Measurements from ENCODE around the gene COA7.

COA7 gene

DNA sequence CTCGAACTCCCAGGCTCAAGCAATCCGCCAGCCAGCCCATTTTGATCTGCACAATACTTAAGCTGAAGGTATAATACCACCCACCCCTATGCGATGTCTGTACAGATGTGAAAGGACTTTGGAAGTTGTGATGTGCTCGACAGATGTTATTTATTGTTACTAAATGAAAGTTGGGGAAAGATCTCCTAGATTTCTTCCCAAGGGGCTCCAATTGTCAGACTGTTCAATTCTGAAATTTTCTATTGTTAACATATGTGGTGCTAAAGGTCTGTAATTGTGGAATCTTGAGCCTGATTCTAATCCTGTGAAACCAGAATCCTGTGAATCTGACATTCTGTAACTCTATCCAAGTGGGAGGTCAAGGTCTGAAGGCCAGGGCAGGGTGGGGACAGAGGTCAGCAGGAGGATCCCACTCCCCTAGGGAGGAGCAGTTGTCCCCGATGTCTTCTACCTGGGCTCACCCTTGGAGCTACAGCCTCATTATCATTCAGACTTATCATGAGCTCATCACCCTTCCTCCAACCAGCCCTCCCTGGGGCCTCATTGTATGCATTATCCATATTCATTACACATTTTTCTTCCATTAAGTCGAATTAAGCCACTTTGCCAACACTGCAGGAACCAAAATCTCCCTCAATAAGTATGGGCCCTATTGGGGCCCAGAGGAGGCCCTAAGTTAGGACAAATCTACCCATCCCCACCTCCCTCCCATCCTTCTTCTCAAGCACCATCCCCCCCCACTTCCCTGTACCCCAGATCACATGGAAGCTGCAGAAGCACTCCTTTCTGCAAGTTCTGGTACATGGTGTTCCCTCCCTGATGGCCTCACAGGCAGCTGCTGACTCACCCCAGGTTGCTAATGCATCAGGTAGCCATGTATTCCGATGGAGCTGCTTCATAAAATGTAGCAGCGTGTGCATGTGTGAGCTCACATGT lies 32.9 kb downstream of the COA7 start:
- Histone ChIP-seq H3K9me3 (ENCODE audit: insufficient read depth, low read depth, low read length) (no peaks in the 10 kb centered on the region), H3K4me1 (ENCODE audit: insufficient read depth, low read length) (peaks cover 10% of the 10 kb centered on the region; the same call in 1 of the 2 replicates), H3K4me3 (ENCODE audit: low read length) (no peak overlapping the region), H3K36me3 (ENCODE audit: insufficient read depth, low read depth, low read length) (no peaks in the 10 kb centered on the region), H3K27me3 (ENCODE audit: insufficient read depth, low read length) (no peaks in the 10 kb centered on the region), H3K9ac (ENCODE audit: low read depth, low read length) (no peak overlapping the region; the same call in 1 of the 2 replicates), H3K27ac (ENCODE audit: low read length) (no peak overlapping the region)

DNA sequence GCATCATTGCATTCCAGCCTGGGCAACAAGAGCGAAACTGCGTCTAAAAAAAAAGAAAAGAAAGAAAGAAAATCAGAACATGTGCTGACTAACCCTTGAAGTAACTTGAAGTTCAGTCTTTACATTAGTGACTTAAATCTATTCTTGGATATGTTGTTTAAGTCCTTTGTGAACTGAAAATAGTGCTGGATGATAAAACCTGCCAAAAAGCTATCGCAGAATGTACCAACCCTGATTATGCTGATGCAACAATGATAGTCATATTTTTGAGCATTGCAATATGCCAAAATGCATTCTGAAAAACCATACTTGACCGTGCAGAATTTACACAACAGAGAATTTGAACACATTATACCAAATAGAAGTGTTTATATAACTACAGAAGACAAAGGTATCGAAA lies 34.4 kb downstream of the COA7 start:
- Histone ChIP-seq H3K4me1 (ENCODE audit: insufficient read depth, low read length) (peaks cover 23% of the 10 kb centered on the region), H3K4me3 (ENCODE audit: low read length) (no peak overlapping the region), H3K27ac (ENCODE audit: low read length) (no peak overlapping the region), H3K27me3 (ENCODE audit: insufficient read depth, low read length) (no peaks in the 10 kb centered on the region), H3K9ac (ENCODE audit: low read depth, low read length) (no peak overlapping the region), H3K36me3 (ENCODE audit: insufficient read depth, low read depth, low read length) (no peaks in the 10 kb centered on the region), H3K9me3 (ENCODE audit: insufficient read depth, low read depth, low read length) (no peaks in the 10 kb centered on the region)

DNA sequence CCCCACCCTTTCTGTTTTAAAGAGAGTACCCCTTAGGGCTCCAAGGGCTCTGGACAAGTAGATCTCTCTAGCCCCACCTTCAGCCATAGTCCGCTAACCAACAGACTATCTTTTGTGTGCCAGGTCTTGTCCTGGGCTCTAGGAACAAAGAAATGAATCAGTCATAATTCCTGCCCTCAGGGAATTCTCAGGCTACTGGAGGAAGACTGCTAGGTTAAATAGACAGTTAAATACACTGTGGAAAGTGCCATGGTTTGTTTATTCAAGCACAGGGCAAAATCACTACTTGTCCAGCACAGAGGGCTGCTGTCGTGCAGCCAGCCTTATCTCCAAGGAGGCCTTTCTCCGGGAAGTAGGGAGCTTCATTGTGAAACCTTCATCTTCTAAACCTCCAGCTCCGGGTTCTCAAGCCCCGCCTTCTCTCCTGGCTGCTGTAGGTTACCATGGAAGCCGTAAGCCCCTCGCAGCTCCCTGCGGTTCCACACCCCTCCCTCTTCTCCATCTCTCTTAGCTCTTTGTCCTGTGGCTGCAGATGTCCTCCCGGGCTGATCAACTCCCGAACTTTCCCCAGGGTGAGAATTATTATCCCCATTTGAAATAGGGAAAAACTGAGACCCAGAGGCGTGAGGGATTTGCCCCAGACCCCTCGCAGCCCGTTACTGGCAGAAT lies 35.4 kb downstream of the COA7 start:
- Histone ChIP-seq H3K4me3 (ENCODE audit: low read length) (peak overlapping the region; percentile 47), H3K27ac (ENCODE audit: low read length) (no peak overlapping the region), H3K27me3 (ENCODE audit: insufficient read depth, low read length) (no peaks in the 10 kb centered on the region), H3K9me3 (ENCODE audit: insufficient read depth, low read depth, low read length) (no peaks in the 10 kb centered on the region), H3K9ac (ENCODE audit: low read depth, low read length) (peak overlapping the region; percentile 52; the same call in 1 of the 2 replicates), H3K36me3 (ENCODE audit: insufficient read depth, low read depth, low read length) (no peaks in the 10 kb centered on the region), H3K4me1 (ENCODE audit: insufficient read depth, low read length) (peaks cover 23% of the 10 kb centered on the region)

DNA sequence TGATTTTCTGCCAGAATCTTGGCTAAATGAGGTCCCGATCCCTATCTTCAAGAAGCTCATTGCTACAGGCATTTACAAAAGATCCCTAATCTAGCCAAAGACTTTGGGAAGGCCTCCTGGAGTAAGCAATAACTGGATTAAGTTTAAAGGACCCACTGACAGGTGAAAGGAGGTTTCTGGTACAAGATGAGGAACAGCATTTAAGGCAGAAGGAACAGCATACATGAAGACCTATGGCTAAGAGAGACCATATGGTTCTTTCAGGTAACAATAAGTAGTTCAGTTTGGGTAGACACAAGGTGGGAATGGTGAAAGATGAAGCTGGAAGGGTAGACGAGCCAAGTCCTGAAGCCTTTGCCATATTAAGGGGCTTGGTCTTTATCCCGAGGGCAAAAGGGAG lies 37.3 kb downstream of the COA7 start:
- Histone ChIP-seq H3K9ac (ENCODE audit: low read depth, low read length) (peak overlapping the region; percentile 40; the same call in 1 of the 2 replicates), H3K4me3 (ENCODE audit: low read length) (peak overlapping the region; percentile 28; the same call in 1 of the 2 replicates), H3K4me1 (ENCODE audit: insufficient read depth, low read length) (peaks cover 20% of the 10 kb centered on the region), H3K27me3 (ENCODE audit: insufficient read depth, low read length) (no peaks in the 10 kb centered on the region), H3K9me3 (ENCODE audit: insufficient read depth, low read depth, low read length) (no peaks in the 10 kb centered on the region), H3K27ac (ENCODE audit: low read length) (peak overlapping the region; percentile 21), H3K36me3 (ENCODE audit: insufficient read depth, low read depth, low read length) (no peaks in the 10 kb centered on the region)

DNA sequence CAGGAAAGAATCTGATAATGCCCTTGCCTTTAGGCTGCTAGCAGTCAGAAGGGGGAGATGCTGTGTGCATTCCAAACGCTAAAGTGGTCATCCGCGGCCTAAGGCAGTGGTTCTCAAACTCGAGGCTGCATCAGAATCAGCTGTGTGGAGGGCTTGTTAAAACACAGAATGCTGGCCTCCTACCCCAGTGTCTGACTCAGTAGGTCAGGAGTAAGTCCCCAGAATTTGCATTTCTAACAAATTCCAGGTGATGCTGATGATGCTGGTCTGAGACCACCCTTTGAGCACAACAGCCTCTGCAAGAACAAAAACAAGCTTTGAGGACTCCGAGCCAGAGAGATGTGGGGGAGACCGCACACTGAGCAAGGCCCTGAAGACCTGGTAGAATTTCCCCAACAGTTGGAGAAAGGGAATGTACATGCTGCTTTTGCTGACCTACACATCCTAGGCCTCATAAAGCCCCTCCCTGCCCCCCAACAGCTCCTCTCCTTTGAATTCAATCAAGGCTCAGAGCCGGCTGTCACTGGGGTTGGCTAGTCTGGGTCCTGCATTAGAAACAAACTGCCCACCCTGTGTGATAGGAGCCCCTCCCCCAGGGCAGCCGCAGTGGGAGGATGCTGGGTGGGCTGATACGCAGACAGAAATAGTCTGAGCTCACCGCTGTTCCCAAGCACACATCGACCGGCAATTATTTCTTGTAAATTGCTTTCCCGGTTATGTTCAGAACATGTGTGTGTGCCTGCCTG lies 38.1 kb downstream of the COA7 start:
- no peaks in the 10 kb centered on the region for H3K36me3 ChIP-seq (ENCODE audit: insufficient read depth, low read depth, low read length)
- peak overlapping the region; percentile 28; the same call in 1 of the 2 replicates for H3K4me3 ChIP-seq (ENCODE audit: low read length)
- H3K4me1 ChIP-seq (ENCODE audit: insufficient read depth, low read length), result peaks cover 20% of the 10 kb centered on the region
- H3K27ac ChIP-seq (ENCODE audit: low read length), result peak overlapping the region; percentile 21
- no peaks in the 10 kb centered on the region for H3K27me3 ChIP-seq (ENCODE audit: insufficient read depth, low read length)
- peak overlapping the region; percentile 40; the same call in 1 of the 2 replicates for H3K9ac ChIP-seq (ENCODE audit: low read depth, low read length)
- no peaks in the 10 kb centered on the region for H3K9me3 ChIP-seq (ENCODE audit: insufficient read depth, low read depth, low read length)

DNA sequence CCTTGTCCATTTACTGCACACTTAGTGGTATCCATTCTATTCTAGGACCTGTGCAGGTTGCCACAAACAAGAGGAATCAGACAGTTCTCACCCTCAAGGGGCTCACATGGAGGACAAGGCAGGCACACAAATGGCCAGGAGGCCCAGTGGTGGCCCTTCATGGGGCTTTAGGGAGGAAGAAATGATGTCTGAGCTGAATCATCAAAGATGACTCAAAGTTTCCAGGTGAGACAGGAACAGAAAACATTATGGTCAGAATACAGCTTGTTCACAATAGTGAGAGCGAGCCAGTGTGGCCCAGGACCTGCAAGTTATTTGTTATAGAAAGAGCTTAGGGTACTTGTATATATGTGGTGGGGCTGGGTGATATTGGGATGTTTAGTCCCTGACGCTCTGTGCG lies 38.8 kb downstream of the COA7 start:
- no peak overlapping the region for H3K27ac ChIP-seq (ENCODE audit: low read length)
- no peaks in the 10 kb centered on the region for H3K36me3 ChIP-seq (ENCODE audit: insufficient read depth, low read depth, low read length)

DNA sequence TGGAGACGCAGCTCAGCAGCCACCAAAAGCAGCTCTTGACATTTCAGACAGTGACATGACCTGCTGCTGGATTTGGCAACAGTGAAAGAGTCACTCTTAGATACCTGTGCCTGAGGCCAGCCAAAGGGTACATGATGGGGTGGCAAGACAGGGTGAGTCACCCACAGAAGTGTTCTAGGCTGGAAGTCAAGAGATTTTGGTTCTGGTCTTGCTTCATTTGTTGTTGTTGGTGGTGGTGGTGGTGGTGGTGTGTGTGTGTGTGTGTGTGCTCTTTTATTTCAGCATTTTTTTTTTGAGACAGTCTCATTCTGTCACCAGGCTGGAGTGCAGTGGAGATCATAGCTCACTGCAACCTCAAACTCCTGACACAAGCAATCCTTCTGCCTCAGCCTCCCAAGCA lies 39.4 kb downstream of the COA7 start:
- peaks cover 20% of the 10 kb centered on the region for H3K4me1 ChIP-seq (ENCODE audit: insufficient read depth, low read length)
- no peaks in the 10 kb centered on the region for H3K27me3 ChIP-seq (ENCODE audit: insufficient read depth, low read length)
- no peaks in the 10 kb centered on the region for H3K36me3 ChIP-seq (ENCODE audit: insufficient read depth, low read depth, low read length)
- H3K27ac ChIP-seq (ENCODE audit: low read length), result no peak overlapping the region
- H3K9me3 ChIP-seq (ENCODE audit: insufficient read depth, low read depth, low read length), result no peaks in the 10 kb centered on the region
- no peak overlapping the region for H3K4me3 ChIP-seq (ENCODE audit: low read length)
- H3K9ac ChIP-seq (ENCODE audit: low read depth, low read length), result no peak overlapping the region

More for the DNA sequence above, 38.8 kb downstream of the COA7 start:
- Histone ChIP-seq H3K27me3 (ENCODE audit: insufficient read depth, low read length) (no peaks in the 10 kb centered on the region), H3K9ac (ENCODE audit: low read depth, low read length) (peak overlapping the region; percentile 35; the same call in 1 of the 2 replicates), H3K4me1 (ENCODE audit: insufficient read depth, low read length) (peaks cover 20% of the 10 kb centered on the region), H3K4me3 (ENCODE audit: low read length) (no peak overlapping the region), H3K9me3 (ENCODE audit: insufficient read depth, low read depth, low read length) (no peaks in the 10 kb centered on the region)

DNA sequence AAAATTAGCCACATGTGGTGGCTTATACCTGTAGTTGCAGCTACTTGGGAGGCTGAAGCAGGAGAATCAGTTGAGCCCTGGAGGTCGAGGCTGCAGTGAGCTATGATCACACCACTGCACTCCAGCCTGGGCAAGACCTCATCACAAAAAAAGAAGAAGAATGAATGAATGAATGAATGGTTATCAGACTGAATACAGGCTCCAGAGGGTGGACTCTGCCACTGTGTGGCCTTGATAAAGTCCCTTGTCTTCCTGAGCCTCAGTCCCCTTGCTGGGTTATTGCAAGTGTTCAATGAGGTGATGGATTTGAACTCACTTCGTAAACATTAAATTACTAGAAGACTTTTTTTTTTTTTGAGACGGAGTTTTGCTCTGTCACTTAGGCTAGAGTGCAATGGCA lies 40.4 kb downstream of the COA7 start:
- Histone ChIP-seq H3K27ac (ENCODE audit: low read length) (no peak overlapping the region), H3K9me3 (ENCODE audit: insufficient read depth, low read depth, low read length) (no peaks in the 10 kb centered on the region), H3K4me3 (ENCODE audit: low read length) (no peak overlapping the region), H3K4me1 (ENCODE audit: insufficient read depth, low read length) (peaks cover 20% of the 10 kb centered on the region), H3K9ac (ENCODE audit: low read depth, low read length) (no peak overlapping the region), H3K36me3 (ENCODE audit: insufficient read depth, low read depth, low read length) (no peaks in the 10 kb centered on the region), H3K27me3 (ENCODE audit: insufficient read depth, low read length) (no peaks in the 10 kb centered on the region)

DNA sequence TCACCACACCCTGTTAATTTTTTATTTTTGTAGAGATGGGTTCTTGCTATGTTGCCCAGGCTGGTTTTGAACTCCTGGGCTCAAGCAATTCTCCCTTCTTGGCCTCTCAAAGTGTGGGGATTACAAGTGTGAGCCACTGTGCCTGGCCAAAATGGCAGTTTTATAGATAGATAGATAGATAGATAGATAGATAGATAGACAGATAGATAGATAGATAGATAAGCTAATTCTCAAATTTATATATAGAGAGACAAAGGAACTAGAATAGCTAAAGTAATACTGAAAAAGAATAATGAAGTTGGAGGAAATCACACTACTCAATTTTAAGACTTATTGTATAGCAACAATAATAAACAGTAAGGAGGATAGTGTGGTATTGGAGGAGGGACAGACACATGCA lies 44.1 kb downstream of the COA7 start:
- no peaks in the 10 kb centered on the region for H3K9me3 ChIP-seq (ENCODE audit: insufficient read depth, low read depth, low read length)
- H3K4me3 ChIP-seq (ENCODE audit: low read length), result no peak overlapping the region
- no peaks in the 10 kb centered on the region for H3K27me3 ChIP-seq (ENCODE audit: insufficient read depth, low read length)
- H3K9ac ChIP-seq (ENCODE audit: low read depth, low read length), result no peak overlapping the region
- no peak overlapping the region for H3K27ac ChIP-seq (ENCODE audit: low read length)
- H3K4me1 ChIP-seq (ENCODE audit: insufficient read depth, low read length), result peaks cover under 1% of the 10 kb centered on the region; the same call in 1 of the 2 replicates
- no peaks in the 10 kb centered on the region for H3K36me3 ChIP-seq (ENCODE audit: insufficient read depth, low read depth, low read length)

DNA sequence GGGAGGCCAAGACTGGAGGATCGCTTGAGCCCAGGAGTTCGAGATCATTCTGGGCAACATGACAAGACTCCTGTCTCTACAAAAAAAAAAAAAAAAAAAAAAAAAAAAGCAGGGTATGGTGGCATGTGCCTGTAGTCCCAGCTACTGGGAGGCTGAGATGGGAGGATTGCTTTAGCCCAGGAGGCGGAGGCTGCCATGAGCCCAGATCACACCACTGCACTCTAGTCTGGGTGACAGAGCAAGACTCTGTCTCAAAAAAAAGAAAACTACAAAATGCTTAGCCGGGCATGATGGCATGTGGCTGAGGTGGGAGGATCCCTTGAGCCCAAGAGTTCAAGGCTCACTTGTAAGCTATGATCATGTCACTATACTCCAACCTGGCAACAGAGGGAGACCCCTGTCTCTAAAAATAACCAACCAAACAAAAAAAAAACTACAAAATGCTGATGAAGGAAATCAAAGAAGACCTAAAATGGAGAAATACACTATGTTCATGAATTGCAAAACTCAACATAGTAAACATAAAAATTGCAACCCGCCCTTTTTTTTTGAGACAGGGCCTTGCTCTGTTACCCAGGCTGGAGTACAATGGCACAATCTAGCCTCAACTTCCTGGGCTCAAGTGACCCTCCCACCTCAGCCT lies 44.8 kb downstream of the COA7 start:
- no peaks in the 10 kb centered on the region for H3K27me3 ChIP-seq (ENCODE audit: insufficient read depth, low read length)
- H3K36me3 ChIP-seq (ENCODE audit: insufficient read depth, low read depth, low read length), result no peaks in the 10 kb centered on the region
- H3K4me3 ChIP-seq (ENCODE audit: low read length), result no peak overlapping the region
- no peaks in the 10 kb centered on the region for H3K9me3 ChIP-seq (ENCODE audit: insufficient read depth, low read depth, low read length)
- no peak overlapping the region for H3K9ac ChIP-seq (ENCODE audit: low read depth, low read length)
- no peaks in the 10 kb centered on the region for H3K4me1 ChIP-seq (ENCODE audit: insufficient read depth, low read length)
- no peak overlapping the region for H3K27ac ChIP-seq (ENCODE audit: low read length)

DNA sequence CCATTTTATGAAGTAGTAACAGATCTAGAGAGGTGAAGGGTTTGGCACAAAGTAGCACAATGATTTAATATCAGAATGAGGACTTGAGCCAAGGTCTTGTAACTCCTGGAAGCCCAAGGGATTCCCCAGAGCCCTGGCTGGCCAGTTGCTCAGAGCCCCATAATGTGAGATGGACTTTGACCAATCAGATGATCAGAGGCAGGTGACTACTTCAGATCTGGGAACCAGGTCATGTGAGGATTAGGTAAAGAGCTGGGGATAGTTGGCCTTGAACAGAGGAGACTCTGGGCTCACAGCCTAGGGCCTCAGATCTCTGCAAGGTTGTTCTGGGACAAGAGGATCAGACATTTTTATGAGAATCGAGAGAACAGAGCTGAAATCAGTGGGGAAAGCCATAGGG lies 46.2 kb downstream of the COA7 start:
- Histone ChIP-seq H3K27me3 (ENCODE audit: insufficient read depth, low read length) (no peaks in the 10 kb centered on the region), H3K36me3 (ENCODE audit: insufficient read depth, low read depth, low read length) (no peaks in the 10 kb centered on the region), H3K9me3 (ENCODE audit: insufficient read depth, low read depth, low read length) (no peaks in the 10 kb centered on the region), H3K4me1 (ENCODE audit: insufficient read depth, low read length) (no peaks in the 10 kb centered on the region), H3K27ac (ENCODE audit: low read length) (no peak overlapping the region), H3K9ac (ENCODE audit: low read depth, low read length) (no peak overlapping the region), H3K4me3 (ENCODE audit: low read length) (no peak overlapping the region)
